Epidermal melanocyte (primary cell): ENCODE data around the gene C4orf36.

Source experiments
- DNase-seq: peaks from one replicate; pipeline ENCODE4 v3.0.0; 2011; ENCODE audit warnings: low spot score; ENCODE audit not compliant: insufficient read length

Gene C4orf36

DNA sequence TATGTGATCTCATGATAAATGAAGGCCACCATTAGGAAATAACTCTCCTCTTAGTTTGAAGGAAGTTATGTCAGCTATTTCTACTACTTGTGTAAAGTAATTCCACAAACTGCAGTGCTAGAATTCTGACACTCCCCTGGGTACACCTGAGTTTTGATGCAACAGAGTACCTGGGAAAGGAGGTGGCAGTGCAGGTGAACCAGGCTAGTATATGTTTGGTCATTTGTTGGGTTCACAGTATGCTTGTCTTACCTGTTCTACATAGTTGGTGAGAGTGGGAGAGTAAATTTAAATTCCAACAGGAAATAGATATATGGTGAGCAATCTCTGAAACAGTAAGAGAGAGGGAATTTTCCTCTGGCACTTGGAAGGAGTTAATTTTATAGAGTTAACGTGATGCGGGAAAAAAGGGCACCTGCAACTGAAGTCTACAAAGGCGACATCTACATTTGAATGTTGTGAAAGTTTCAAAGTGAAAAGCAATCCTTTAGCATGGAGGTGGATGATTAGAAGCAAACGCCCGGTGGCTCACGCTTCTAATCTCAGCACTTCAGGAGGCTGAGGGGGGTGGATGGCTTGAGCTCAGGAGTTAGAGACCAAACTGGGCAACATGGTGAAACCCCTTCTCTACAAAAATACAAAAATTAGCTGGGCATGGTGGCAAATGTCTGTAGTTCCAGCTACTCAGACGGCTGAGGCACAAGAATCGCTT is 34.7 kb downstream of the C4orf36 start:
- no peak for DNase-seq

GRCh38 chr4:86856896-86857295 is 35.3 kb downstream of the C4orf36 start:
- DNase-seq = no peak

DNA sequence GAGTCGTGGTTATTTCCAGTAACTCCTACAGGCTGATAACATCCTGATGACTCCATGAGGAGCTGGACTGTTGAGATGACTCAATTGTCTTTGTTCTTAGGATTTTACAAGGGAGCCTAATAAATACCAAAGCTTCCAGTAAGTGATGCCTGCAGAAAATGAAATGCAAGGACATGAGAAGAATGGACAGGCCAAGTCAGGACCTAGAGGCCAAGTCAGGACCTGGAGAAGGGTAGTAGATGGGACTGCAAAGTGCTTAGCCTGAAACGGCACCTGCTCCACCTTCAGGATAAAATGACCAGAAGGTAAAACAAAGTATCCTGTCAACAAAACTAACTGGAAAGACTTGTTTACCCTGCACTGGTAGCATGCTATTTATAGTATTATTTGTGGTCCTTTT is 36.6 kb downstream of the C4orf36 start:
- DNase-seq = no peak

DNA sequence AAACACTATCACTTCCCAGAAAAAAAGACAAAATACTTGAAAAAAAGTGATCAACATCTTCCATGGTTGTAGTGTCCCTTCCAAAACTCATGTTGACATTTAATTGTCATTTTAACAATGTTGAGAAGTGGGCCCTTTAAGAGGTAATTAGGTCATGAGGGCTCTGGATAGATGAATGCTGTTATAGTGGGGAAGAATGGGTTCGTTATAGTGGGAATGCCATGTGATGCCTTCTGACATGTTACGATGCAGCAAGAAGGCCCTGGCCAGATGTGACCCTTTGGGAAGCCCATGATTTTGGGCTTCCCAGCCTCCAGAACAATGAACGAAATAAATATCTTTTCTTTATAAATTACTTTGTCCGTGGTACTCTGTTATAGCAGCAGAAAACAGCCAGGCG is 39.0 kb downstream of the C4orf36 start:
- DNase-seq = no peak

DNA sequence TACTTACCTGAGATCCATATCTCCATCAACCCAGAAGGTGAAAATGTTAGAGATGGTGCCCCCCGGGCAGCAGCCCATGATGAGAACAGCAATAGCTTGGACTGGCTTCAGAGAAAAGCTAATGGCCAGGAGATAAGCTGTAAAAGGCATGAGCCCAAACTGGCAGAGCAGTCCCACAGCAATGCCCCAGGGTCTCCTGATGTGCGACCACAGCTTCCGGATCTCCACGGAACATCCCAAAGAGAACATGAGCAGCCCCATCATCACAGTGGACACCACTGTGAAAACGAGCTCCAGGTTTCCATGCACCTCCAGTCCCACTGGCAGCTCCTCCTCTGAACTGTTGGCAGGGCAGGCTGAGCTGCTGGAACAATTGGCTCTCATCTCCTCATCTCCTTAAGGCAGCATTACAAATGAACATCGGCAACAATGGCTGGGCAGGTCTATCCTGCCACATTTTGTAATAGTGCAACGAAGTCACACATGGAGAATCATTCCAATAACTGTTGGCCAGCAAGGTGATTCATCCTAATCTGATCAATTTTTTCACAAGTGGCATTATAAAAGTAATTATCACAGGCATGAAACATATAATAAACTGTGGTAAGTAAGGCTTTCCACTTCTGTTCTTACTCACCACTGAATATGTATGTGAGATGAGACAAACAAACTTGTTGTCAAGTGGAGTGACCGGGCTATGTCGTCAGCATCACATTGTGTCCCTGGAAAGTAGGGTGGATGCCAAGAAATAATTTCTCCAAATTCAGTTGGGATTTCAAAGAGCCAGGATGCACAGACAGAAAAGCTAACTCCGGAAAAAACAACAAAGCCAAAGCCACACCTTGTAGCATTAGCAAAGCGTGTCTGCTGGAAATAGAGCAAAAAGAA is 43.2 kb downstream of the C4orf36 start, which contains the start of gene SLC10A6:
Gene SLC10A6, minus strand, starts transcription at position 653 of the 888 bp plus-strand sequence. Its CDS starts 269 bp downstream, at position 384.
- DNase-seq = no peak

DNA sequence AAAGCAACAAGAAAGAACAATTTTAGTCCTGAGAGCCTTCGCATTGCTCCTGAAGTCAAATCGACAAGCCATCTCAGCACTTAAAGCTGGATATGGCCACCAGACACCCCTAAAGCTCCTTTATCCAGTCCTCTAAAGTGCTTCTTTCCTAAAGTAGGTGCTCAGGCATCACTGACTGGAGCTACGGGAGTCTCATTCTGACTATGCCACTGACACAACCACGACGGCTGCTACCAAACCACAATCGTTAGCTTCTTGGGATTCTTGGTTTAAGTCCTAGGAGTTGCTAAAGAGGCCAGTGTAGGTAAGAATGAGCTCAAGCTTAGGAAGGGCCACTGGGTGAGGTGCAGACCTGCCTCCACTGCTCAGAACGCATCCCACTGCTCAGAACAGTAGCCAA is 44.1 kb downstream of the C4orf36 start:
- no peak for DNase-seq

GRCh38 chr4:86847571-86847970 is 44.7 kb downstream of the C4orf36 start:
- no peak for DNase-seq

GRCh38 chr4:86846921-86847320 is 45.3 kb downstream of the C4orf36 start:
- no peak for DNase-seq

DNA sequence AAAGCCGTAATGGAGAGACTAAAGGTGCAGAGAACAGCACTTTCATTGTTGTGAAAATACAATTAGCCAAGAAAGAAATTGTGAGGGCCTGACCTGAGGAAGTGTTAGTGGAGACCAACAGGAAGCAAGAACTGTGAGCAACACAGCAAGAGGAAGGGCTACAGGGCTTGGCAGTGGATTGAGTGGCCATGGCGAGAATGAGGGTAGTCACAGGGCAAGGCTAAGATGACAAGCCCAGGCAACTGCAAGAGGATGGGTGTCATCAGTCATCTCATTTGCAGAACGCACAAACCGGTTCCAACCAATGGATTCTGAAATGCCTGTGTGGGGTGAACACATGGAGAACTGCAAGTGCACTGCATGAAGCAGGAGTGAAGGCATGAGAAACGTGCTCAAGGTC is 46.6 kb downstream of the C4orf36 start:
- DNase-seq = no peak

GRCh38 chr4:86841309-86841708 is 50.9 kb downstream of the C4orf36 start:
- DNase-seq = no peak

DNA sequence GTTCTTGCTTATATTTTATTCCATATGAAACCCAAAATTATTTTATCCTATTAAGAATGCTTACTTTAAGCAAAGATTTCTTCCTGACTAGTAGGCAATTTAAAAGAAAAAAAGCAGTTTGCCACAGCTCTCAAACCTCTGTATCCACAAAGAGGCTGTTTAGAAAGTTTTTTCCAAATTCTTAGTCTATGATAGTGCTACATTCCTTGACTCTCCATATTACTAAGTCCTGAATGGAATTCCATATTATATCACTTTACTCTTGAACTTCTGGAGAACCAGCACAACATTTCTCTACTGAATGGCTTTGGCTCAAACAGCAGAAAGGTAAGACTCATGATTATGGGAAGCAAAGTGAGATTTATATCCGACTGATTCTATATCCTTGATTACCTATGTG is 51.4 kb downstream of the C4orf36 start:
- DNase-seq = no peak

GRCh38 chr4:86837691-86838503 is 54.3 kb downstream of the C4orf36 start:
- no peak for DNase-seq

GRCh38 chr4:86835677-86836076 is 56.5 kb downstream of the C4orf36 start:
- DNase-seq = no peak

- no peak for DNase-seq
Measured at GRCh38 chr4:86834901-86835300, 57.3 kb downstream of the C4orf36 start.

- no peak for DNase-seq
Measured at GRCh38 chr4:86833615-86834014, 58.6 kb downstream of the C4orf36 start.

DNA sequence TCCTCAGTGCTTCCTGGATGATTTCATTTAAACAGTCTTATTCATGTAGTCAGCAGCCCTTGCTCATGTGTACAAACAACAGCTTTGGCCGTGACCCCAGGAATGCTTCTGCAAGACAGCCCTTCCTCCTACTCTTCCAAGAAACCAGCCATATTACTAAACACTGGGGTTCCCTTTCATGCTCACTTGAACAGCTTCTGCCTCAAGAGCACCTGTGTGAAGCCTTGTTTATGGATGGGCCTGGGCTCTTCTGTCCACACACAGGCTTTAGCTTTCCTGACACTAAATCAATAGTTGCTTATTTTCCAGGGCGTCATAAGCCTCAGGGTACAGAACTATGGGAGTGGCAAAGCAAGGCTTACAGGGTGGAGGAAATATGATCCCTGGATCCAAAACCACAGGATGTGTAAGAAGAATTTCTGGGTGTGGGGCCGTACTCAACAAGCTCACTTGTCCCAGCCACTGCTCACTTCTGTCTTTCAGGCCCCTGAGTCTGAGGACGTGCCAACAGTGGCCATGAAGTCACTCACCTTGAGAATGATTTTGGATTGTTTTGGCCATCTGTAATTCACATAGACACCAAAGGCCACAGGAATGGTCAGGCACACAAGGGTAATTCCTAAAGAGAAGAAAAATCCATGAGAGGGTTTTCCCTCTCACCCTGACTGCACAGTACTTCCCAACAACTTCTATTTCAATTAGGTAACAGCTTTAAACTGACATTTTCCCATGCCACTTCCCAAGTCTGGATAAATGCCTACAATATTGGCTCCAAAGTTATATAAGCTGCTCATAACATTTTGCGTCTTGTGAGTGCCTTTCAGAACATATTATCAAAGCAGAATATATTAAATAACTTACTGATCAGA is 60.7 kb downstream of the C4orf36 start:
- no peak for DNase-seq
